Uterus (tissue), 2 donors: ENCODE data around the gene RUSF1.

Source experiments
- CTCF ChIP-seq, 4 experiments: fragments of 200-600 bp in 2 of 4; fragments of 450-650 bp in 2 of 4; sonication (generic) in 2 of 4; IDR thresholded peaks; one replicate each; pipeline ENCODE4 v1.5.1; 2016 to 2019; ENCODE audit warnings: antibody characterized with exemption in 4 of 4, mild to moderate bottlenecking in 2 of 4, moderate library complexity in 1 of 4
- POLR2A ChIP-seq, 2 donors: fragments of 450-650 bp; IDR thresholded peaks; one replicate each; pipeline ENCODE4 v1.6.1; 2016; ENCODE audit warnings: antibody characterized with exemption in 2 of 2, mild to moderate bottlenecking in 1 of 2, moderate library complexity in 1 of 2

GRCh38 chr16:31458073-31458843, 49.9 kb downstream of the RUSF1 start:
- TF ChIP-seq CTCF (IDR thresholded peaks at IDR 0.05) (peak in 1 of 4 experiments; percentile 19), POLR2A (IDR thresholded peaks at IDR 0.05) (no peak)
